ELF-1 (cell line): ENCODE data around the gene CD81.

ENCODE experiments used
- DNase-seq: peaks from one replicate; pipeline ENCODE4 v3.0.0-alpha.2; 2016; ENCODE audit warnings: low read depth, low spot score

CD81 gene

GRCh38 chr11:2436521-2437031, 59.5 kb downstream of the CD81 start:
- DNase-seq = no peak

GRCh38 chr11:2437516-2437915, 60.4 kb downstream of the CD81 start:
- no peak for DNase-seq

- no peak for DNase-seq
Observed at GRCh38 chr11:2439820-2440219, 62.7 kb downstream of the CD81 start.

GRCh38 chr11:2440646-2441045, 63.5 kb downstream of the CD81 start:
- DNase-seq = no peak

GRCh38 chr11:2441171-2441570, 64.1 kb downstream of the CD81 start:
- no peak for DNase-seq

- no peak for DNase-seq
Observed at GRCh38 chr11:2442589-2442988, 65.5 kb downstream of the CD81 start.

GRCh38 chr11:2443406-2443805, 66.3 kb downstream of the CD81 start:
- DNase-seq = no peak

- DNase-seq = no peak
Observed at GRCh38 chr11:2443881-2444820, 67.0 kb downstream of the CD81 start, which contains the start of gene TRPM5. TSS of gene TRPM5 (minus strand) at chr11:2444514. CDS start at chr11:2423036, 21,478 bp downstream.

- DNase-seq = no peak
Observed at GRCh38 chr11:2444821-2445745, 68.0 kb downstream of the CD81 start, which contains the start of gene KCNQ1. TSS of gene KCNQ1 (plus strand) at chr11:2445008. CDS start at chr11:2445099, 91 bp downstream.

GRCh38 chr11:2445746-2446551, 68.8 kb downstream of the CD81 start:
- DNase-seq = no peak

- DNase-seq = no peak
Observed at GRCh38 chr11:2446590-2447252, 69.6 kb downstream of the CD81 start.
